GM18873 (cell line): ENCODE results near the gene EDA2R.
A peak's percentile ranks its signal among the peaks of the same experiment; 100 is the strongest.

Experiments used
- ATAC-seq: cut with Tn5 transposase; IDR thresholded peaks from one replicate; pipeline ENCODE4 v1.9.1; 2021; ENCODE audit warnings: mild to moderate bottlenecking, moderate library complexity, moderate number of reproducible peaks; ENCODE audit not compliant: unreplicated experiment, low FRiP score

EDA2R gene

GRCh38 chrX:66638591-66639500, at the start of gene EDA2R:
EDA2R (minus strand) TSS chrX:66639078; CDS start chrX:66616020, 23,058 bp downstream.
- ATAC-seq: peak; percentile 94

- ATAC-seq: no peak
These were observed 45.3 kb upstream of the EDA2R start for GRCh38 chrX:66684196-66684595.

GRCh38 chrX:66680451-66680850, 41.6 kb upstream of the EDA2R start:
- ATAC-seq: no peak

GRCh38 chrX:66677430-66677829, 38.6 kb upstream of the EDA2R start:
- no peak for ATAC-seq

- no peak for ATAC-seq
These were observed 38.1 kb upstream of the EDA2R start for GRCh38 chrX:66676990-66677389.

GRCh38 chrX:66676413-66676812, 37.5 kb upstream of the EDA2R start:
- no peak for ATAC-seq

- no peak for ATAC-seq
These were observed 36.7 kb upstream of the EDA2R start for GRCh38 chrX:66675541-66675940.

- no peak for ATAC-seq
These were observed 35.6 kb upstream of the EDA2R start for GRCh38 chrX:66674506-66674905.

- ATAC-seq: no peak
These were observed 33.2 kb upstream of the EDA2R start for GRCh38 chrX:66672106-66672505.

- ATAC-seq: no peak
These were observed 15.5 kb upstream of the EDA2R start for GRCh38 chrX:66654411-66654810.

GRCh38 chrX:66635360-66635759, 3.5 kb downstream of the EDA2R start:
- ATAC-seq: no peak

GRCh38 chrX:66634272-66634671, 4.6 kb downstream of the EDA2R start:
- no peak for ATAC-seq

GRCh38 chrX:66633541-66633940, 5.3 kb downstream of the EDA2R start:
- ATAC-seq: no peak

GRCh38 chrX:66632981-66633380, 5.9 kb downstream of the EDA2R start:
- no peak for ATAC-seq

GRCh38 chrX:66632473-66632872, 6.4 kb downstream of the EDA2R start:
- no peak for ATAC-seq

- ATAC-seq: no peak
These were observed 13.4 kb downstream of the EDA2R start for GRCh38 chrX:66625525-66625924.

GRCh38 chrX:66622209-66622608, 16.7 kb downstream of the EDA2R start:
- ATAC-seq: no peak

GRCh38 chrX:66616944-66617343, 21.9 kb downstream of the EDA2R start:
- no peak for ATAC-seq

GRCh38 chrX:66602381-66602938, 36.4 kb downstream of the EDA2R start:
- no peak for ATAC-seq

GRCh38 chrX:66601522-66601921, 37.4 kb downstream of the EDA2R start:
- no peak for ATAC-seq

- no peak for ATAC-seq
These were observed 59.7 kb downstream of the EDA2R start for GRCh38 chrX:66579219-66579618.

- no peak for ATAC-seq
These were observed 84.9 kb downstream of the EDA2R start for GRCh38 chrX:66553973-66554372.
